ENCODE data around the gene HAP1. TPM values are rescaled to one million over a fixed set of nuclear protein-coding genes. Genes with fewer than 3 reads are reported as not detected.
"Not testable (repeated sequence)": the region's sequence is repeated elsewhere in the genome, so short reads cannot be mapped to it uniquely, and the experiment has no call there.

The HAP1 gene
- total RNA-seq, 1 donor, result not detected

DNA sequence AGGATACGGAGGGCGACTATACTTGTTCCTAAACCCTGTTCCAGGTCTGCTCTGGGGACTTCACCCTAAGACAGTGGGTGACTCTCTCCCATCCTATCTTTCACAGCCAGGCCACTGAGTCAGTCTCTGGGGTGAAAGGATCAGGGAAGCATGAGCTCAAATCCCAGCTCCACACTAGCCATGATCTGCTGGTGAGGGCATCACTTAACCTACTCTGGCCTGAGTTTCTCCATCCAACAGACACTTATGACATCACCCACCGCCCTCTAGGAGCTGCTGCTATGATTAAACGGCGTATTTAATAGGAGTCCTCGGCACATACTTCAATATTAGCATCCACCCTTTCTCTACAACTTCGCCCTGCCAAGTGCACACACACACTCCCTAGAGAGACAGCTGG lies 12.2 kb downstream of the HAP1 start:
- peaks cover 6% of the 10 kb centered on the region for H3K4me1 ChIP-seq (ENCODE audit: insufficient read depth, low read length)
- H3K9me3 ChIP-seq (ENCODE audit: low read depth, low read length), result no peaks in the 10 kb centered on the region
- H3K27me3 ChIP-seq (ENCODE audit: insufficient read depth, low read length), result no peaks in the 10 kb centered on the region
- H3K4me3 ChIP-seq (ENCODE audit: low read length), result no peak overlapping the region

GRCh38 chr17:41718287-41718645 lies 16.2 kb downstream of the HAP1 start:
- peaks cover 6% of the 10 kb centered on the region for H3K4me1 ChIP-seq (ENCODE audit: insufficient read depth, low read length)
- no peaks in the 10 kb centered on the region for H3K27me3 ChIP-seq (ENCODE audit: insufficient read depth, low read length)
- H3K9me3 ChIP-seq (ENCODE audit: low read depth, low read length), result no peaks in the 10 kb centered on the region
- H3K4me3 ChIP-seq (ENCODE audit: low read length), result no peak overlapping the region

DNA sequence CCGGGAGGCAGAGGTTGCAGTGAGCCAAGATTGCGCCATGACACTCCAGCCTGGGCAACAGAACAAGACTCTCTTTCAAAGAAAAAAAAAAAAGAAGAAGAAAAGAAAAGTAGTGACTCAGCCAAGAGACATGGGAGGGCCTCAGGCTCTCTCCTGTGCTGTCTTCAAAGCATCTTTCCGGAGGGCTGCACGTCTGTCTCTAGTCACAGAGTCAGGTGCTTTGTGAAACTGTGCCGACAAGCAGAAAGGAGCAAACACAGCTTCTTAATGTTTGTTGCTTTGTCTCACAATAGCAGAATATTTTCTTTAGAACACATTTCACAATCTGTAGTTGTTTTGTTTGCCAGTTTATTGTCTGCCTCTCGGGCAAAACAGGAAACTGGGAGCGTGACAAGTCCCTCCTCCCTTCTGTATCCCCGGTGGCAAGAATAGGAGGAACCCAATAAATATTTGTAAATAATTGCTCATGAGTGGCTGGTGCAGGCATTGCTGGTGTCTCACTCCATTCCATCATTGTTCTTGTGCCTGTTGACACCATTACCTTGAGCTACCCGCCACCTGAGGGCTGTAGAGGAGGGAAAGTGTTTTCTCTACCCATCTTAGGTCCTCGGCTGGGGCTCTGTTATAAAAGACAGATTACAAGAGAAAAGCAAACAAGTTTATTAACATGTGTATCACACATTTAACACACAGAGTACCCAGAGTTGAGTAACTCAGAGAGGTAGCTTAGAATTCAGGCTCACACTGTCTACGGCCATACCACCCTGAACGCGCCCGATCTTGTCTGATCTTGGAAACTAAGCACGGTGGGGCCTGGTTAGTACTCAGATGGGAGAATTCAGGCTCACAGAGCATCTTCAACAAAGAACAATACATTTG lies 16.8 kb downstream of the HAP1 start:
- no peaks in the 10 kb centered on the region for H3K9me3 ChIP-seq (ENCODE audit: low read depth, low read length)
- no peak overlapping the region for H3K4me3 ChIP-seq (ENCODE audit: low read length)
- no peaks in the 10 kb centered on the region for H3K27me3 ChIP-seq (ENCODE audit: insufficient read depth, low read length)
- peaks cover 6% of the 10 kb centered on the region for H3K4me1 ChIP-seq (ENCODE audit: insufficient read depth, low read length)

- no peaks in the 10 kb centered on the region for H3K4me1 ChIP-seq (ENCODE audit: insufficient read depth, low read length)
- H3K9me3 ChIP-seq (ENCODE audit: low read depth, low read length), result no peaks in the 10 kb centered on the region
- no peak within 1 kb of the TSS for H3K4me3 ChIP-seq (ENCODE audit: low read length)
- H3K27me3 ChIP-seq (ENCODE audit: insufficient read depth, low read length), result no peaks in the 10 kb centered on the region
These were observed 22.6 kb downstream of the HAP1 start, which contains the start of gene GAST for GRCh38 chr17:41711669-41712400. GAST (plus strand) TSS chr17:41712331; CDS start chr17:41715437, 3,106 bp downstream.

DNA sequence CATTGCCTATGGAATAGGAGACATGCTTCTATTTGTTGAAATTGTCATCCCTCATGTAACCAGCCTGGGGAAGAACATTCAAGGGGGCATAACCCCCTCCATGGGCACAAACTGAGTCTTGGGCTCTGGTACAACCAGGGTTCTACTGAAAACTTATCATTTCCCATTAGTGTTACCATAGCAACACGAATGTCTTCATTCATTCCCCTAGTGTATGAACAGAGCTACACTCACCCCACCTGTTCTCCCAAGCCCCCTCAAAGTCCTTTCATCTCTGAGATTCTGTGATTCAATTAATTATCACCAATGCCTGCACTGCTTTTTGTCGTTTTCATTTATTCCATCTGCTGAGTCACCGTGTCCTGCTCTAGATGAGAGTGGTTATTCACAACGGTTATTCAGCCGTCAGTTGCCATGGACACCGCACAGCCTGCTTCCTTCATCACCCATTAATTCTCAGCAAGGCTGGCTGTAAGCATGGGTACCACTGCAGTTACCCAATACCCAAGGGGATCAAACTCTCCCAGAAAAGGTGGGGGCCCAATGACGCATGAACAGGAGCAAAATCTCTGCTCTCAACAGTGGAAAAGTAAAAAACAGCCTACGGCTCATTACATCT lies 23.9 kb downstream of the HAP1 start:
- Histone ChIP-seq H3K27me3 (ENCODE audit: insufficient read depth, low read length) (no peaks in the 10 kb centered on the region), H3K4me3 (ENCODE audit: low read length) (no peak overlapping the region)

DNA sequence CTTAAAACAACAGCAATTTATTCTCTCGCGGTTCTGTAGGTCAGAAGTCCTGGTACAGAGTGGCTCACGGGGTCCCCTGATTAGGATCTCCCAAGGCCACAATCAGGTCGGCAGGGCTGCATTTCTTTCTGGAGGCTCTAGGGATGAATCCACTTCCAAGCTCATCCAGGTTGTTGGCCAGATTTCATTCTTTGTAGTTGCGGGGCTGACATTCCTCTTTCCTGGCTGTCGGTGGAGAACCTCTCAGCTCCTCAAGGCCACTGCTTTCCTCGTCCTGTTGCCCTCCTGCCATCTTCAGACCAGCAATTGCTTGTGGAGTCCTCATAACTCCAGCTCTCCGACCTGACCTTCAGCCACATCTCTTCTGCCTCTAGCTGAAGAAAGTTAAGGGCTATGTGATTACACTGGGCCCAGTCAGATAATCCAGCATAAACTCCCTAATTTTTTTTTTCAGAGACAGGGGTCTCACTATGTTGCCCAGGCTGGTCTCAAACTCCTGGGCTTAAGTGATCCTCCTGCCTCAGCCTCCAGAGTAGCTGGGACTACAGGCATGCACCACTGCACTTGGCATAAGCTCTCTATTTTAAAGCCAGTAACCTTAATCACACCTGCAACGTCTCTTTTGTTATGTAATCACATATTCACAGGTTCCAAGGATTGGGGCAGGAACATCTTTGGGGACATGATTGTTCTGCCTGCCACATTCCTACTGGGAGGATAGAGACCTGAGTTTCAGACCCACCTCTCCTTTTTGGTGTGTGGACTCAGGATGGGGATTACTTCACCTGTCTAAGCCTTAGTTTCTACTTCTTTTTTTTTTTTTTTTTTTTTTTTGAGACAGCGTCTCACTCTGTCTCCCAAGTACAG lies 26.4 kb downstream of the HAP1 start:
- no peaks in the 10 kb centered on the region for H3K27me3 ChIP-seq (ENCODE audit: insufficient read depth, low read length)
- H3K9me3 ChIP-seq (ENCODE audit: low read depth, low read length), result no peaks in the 10 kb centered on the region
- H3K4me1 ChIP-seq (ENCODE audit: insufficient read depth, low read length), result no peaks in the 10 kb centered on the region
- no peak overlapping the region for H3K4me3 ChIP-seq (ENCODE audit: low read length)

More for the DNA sequence above, 23.9 kb downstream of the HAP1 start:
- no peaks in the 10 kb centered on the region for H3K9me3 ChIP-seq (ENCODE audit: low read depth, low read length)
- H3K4me1 ChIP-seq (ENCODE audit: insufficient read depth, low read length), result no peaks in the 10 kb centered on the region

GRCh38 chr17:41705271-41705991 lies 29.0 kb downstream of the HAP1 start:
- no peak overlapping the region for H3K4me3 ChIP-seq (ENCODE audit: low read length)
- no peaks in the 10 kb centered on the region for H3K27me3 ChIP-seq (ENCODE audit: insufficient read depth, low read length)
- no peaks in the 10 kb centered on the region for H3K4me1 ChIP-seq (ENCODE audit: insufficient read depth, low read length)
- no peaks in the 10 kb centered on the region for H3K9me3 ChIP-seq (ENCODE audit: low read depth, low read length)

GRCh38 chr17:41702712-41703111 lies 31.7 kb downstream of the HAP1 start:
- no peaks in the 10 kb centered on the region for H3K27me3 ChIP-seq (ENCODE audit: insufficient read depth, low read length)

GRCh38 chr17:41700843-41701242 lies 33.6 kb downstream of the HAP1 start:
- H3K27me3 ChIP-seq (ENCODE audit: insufficient read depth, low read length); H3K9me3 ChIP-seq (ENCODE audit: low read depth, low read length); H3K4me3 ChIP-seq (ENCODE audit: low read length): not testable (repeated sequence)
- peaks cover 17% of the 10 kb centered on the region for H3K4me1 ChIP-seq (ENCODE audit: insufficient read depth, low read length)

More at GRCh38 chr17:41702712-41703111, 31.7 kb downstream of the HAP1 start:
- no peaks in the 10 kb centered on the region for H3K4me1 ChIP-seq (ENCODE audit: insufficient read depth, low read length)
- no peaks in the 10 kb centered on the region for H3K9me3 ChIP-seq (ENCODE audit: low read depth, low read length)
- no peak overlapping the region for H3K4me3 ChIP-seq (ENCODE audit: low read length)

DNA sequence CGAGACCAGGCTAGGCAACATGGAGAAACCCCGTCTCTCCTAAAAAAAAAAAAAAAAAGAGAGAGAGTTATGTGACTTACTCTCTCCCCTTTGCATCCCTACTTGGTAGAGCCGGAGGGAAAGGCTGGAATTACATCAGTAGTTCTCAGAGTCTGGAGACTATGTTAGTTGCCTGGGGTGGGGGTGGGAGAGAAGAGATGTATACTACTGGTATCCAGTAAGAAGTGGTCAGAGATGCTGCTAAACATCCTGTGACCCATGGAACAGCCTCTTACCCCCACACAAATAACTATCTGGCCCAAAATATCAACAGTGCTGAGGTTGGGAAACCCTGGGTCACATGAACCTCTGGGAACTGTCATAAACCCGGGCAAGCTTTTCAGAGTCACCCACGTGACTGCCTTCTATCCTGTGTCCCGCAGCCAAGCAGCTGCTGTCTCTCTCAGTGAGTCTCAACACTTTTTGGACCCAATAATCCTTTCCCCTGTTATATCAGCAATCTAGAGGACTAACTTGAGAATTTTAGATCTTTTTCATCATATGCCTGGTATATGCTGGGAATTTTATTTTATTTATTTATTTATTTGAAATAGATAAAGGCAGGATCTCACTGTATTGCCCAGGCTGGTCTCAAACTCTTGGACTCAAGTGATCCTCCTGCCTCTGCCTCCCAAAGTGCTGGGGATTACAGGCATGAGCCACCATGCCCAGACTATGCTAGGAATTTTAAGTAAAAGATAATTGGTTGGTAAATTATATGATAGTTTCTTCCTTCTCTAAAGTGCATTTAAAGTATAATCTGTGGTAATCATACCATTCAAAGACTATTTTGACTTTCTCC lies 37.1 kb downstream of the HAP1 start:
- peaks cover 20% of the 10 kb centered on the region for H3K4me1 ChIP-seq (ENCODE audit: insufficient read depth, low read length)
- no peaks in the 10 kb centered on the region for H3K9me3 ChIP-seq (ENCODE audit: low read depth, low read length)
- no peaks in the 10 kb centered on the region for H3K27me3 ChIP-seq (ENCODE audit: insufficient read depth, low read length)
- H3K4me3 ChIP-seq (ENCODE audit: low read length), result no peak overlapping the region

- H3K4me3 ChIP-seq (ENCODE audit: low read length), result no peak overlapping the region
- H3K27me3 ChIP-seq (ENCODE audit: insufficient read depth, low read length), result no peaks in the 10 kb centered on the region
- H3K4me1 ChIP-seq (ENCODE audit: insufficient read depth, low read length), result peaks cover 28% of the 10 kb centered on the region
- no peaks in the 10 kb centered on the region for H3K9me3 ChIP-seq (ENCODE audit: low read depth, low read length)
These were observed 38.3 kb downstream of the HAP1 start for GRCh38 chr17:41695954-41696757.

DNA sequence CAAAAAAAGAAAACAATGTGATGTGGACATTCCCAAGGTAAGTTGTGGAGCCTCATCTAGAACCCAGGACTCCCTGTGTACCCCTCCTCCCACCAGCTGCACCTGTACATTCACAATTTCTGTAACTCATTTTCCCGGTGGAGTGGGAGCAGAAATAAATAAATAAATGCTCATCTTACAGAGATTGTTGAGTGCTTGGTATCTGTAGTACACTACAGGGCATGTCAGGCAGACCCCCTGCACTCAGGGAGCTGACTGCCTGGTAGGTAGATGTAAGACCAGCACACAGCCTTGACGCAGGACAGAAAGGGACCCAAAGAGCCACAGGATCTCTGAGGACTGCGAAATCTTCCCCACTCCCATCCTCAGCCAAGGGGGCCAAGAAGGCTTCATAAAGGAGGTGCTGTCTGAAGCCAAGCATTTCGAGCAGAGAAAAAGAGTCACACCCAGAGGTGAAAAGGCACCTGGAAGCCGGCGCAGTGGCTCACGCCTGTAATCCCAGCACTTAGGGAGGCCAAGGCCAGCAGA lies 39.2 kb downstream of the HAP1 start:
- H3K27me3 ChIP-seq (ENCODE audit: insufficient read depth, low read length), result no peaks in the 10 kb centered on the region
- peaks cover 38% of the 10 kb centered on the region for H3K4me1 ChIP-seq (ENCODE audit: insufficient read depth, low read length)

More for the DNA sequence above, 39.2 kb downstream of the HAP1 start:
- no peak overlapping the region for H3K4me3 ChIP-seq (ENCODE audit: low read length)
- no peaks in the 10 kb centered on the region for H3K9me3 ChIP-seq (ENCODE audit: low read depth, low read length)
